Measurements from ENCODE around the gene B2M. TPM values are rescaled to one million over a fixed set of nuclear protein-coding genes. Genes with fewer than 3 reads are reported as not detected.

The B2M gene
- total RNA-seq, 1 donor from 2014 or later = 120 TPM

DNA sequence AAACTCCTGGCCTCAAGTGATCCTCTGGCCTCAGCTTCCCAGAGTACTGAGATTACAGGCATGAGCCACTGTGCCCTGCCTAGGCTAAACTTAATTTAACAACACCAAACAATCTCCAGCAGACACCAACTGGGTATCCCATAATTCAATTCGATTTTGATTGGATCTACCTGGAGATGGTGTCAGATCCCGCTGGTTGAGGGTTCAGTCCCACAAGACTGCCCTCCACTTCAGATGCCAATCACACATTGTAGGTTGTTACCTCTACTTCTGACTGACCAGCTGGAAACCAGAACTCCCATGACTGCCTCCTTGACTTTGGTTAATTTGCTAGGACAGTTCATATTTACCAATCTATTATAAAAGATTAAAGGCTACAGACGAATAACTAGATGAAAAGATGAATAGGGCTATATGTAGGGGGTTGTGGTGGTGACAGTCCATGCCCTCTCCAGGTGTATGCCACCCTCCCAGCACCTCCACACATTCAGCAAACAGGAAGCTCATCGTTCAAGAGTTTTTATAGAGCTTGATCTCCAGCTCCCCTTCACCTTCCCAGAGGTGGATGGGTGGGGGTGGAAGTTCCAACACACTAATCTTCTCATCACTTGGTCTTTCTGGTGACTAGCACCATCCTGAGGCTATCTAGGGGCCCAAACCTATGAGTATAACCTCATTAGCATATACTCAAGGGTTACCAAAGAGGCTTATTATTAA lies 9.3 kb downstream of the B2M start:
- Histone ChIP-seq H3K4me2 (no peak overlapping the region), H3F3A (ENCODE audit: low read depth) (no peaks in the 10 kb centered on the region), H4K20me1 (ENCODE audit: low read depth) (no peaks in the 10 kb centered on the region), H3K9me3 (ENCODE audit: low read depth) (no peaks in the 10 kb centered on the region), H3K79me2 (ENCODE audit: low read depth) (no peaks in the 10 kb centered on the region), H3K27ac (no peak overlapping the region), H3K27me3 (no peaks in the 10 kb centered on the region), H3K9ac (no peak overlapping the region), H3K4me3 (no peak overlapping the region), H3K36me3 (no peaks in the 10 kb centered on the region), H2AFZ (replicated peaks) (no peak overlapping the region), H3K4me1 (no peaks in the 10 kb centered on the region)
- no peak overlapping the region for H3K27ac Mint-ChIP-seq
- DNase-seq (ENCODE audit: low spot score) = no peak
- H3K27me3 Mint-ChIP-seq (ENCODE audit: insufficient read depth, low read depth) = peaks cover 5% of the 10 kb centered on the region
- peaks cover 9% of the 10 kb centered on the region for H3K36me3 Mint-ChIP-seq
- no peak overlapping the region for H3K4me3 Mint-ChIP-seq
- TF ChIP-seq EZH2 (IDR thresholded peaks at IDR 0.05) (no peak), EZH2phosphoT487 (IDR thresholded peaks at IDR 0.05) (no peak)
- TF ChIP-seq, protein P1, sequence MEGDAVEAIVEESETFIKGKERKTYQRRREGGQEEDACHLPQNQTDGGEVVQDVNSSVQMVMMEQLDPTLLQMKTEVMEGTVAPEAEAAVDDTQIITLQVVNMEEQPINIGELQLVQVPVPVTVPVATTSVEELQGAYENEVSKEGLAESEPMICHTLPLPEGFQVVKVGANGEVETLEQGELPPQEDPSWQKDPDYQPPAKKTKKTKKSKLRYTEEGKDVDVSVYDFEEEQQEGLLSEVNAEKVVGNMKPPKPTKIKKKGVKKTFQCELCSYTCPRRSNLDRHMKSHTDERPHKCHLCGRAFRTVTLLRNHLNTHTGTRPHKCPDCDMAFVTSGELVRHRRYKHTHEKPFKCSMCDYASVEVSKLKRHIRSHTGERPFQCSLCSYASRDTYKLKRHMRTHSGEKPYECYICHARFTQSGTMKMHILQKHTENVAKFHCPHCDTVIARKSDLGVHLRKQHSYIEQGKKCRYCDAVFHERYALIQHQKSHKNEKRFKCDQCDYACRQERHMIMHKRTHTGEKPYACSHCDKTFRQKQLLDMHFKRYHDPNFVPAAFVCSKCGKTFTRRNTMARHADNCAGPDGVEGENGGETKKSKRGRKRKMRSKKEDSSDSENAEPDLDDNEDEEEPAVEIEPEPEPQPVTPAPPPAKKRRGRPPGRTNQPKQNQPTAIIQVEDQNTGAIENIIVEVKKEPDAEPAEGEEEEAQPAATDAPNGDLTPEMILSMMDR (IDR thresholded peaks at IDR 0.05) = no peak
- H3K9me3 Mint-ChIP-seq = no peaks in the 10 kb centered on the region
- H3K4me1 Mint-ChIP-seq = no peaks in the 10 kb centered on the region

DNA sequence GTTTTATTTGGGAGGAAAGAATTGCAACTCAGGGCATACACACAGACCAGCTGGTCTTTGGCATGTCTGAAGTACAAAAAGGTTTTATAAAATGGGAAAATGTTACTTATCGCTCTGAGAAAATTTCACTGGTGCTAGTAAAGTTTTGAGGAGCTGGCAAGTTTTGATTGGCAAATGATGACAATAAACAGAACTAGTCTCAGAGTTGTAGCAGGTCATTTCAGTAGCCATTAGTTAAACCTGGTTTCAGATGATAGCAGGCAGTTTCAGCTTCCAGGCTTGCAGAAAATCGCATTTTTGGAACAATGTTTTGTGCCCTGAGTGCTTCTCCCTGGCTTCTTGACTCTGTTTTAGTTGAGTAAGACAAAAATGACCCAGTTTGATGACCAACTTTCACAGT lies 10.7 kb downstream of the B2M start:
- no peak overlapping the region for H3K4me3 ChIP-seq
- no peak overlapping the region for H3K4me2 ChIP-seq
- H3K27me3 Mint-ChIP-seq (ENCODE audit: insufficient read depth, low read depth) = peaks cover 5% of the 10 kb centered on the region
- H3K36me3 Mint-ChIP-seq = peaks cover 4% of the 10 kb centered on the region
- H3K27ac Mint-ChIP-seq = no peak overlapping the region
- H3K27ac ChIP-seq = no peak overlapping the region
- H3K4me3 Mint-ChIP-seq = no peak overlapping the region
- H3K27me3 ChIP-seq = no peaks in the 10 kb centered on the region
- H3K4me1 Mint-ChIP-seq = peaks cover 3% of the 10 kb centered on the region
- no peaks in the 10 kb centered on the region for H3F3A ChIP-seq (ENCODE audit: low read depth)
- no peaks in the 10 kb centered on the region for H3K36me3 ChIP-seq
- no peak overlapping the region for H3K9ac ChIP-seq
- no peak for DNase-seq (ENCODE audit: low spot score)
- H3K9me3 ChIP-seq (ENCODE audit: low read depth) = no peaks in the 10 kb centered on the region
- no peaks in the 10 kb centered on the region for H3K9me3 Mint-ChIP-seq
- no peak overlapping the region for H2AFZ ChIP-seq (replicated peaks)
- H3K4me1 ChIP-seq = no peaks in the 10 kb centered on the region
- no peaks in the 10 kb centered on the region for H3K79me2 ChIP-seq (ENCODE audit: low read depth)
- H4K20me1 ChIP-seq (ENCODE audit: low read depth) = no peaks in the 10 kb centered on the region
- TF ChIP-seq EZH2phosphoT487 (IDR thresholded peaks at IDR 0.05) (no peak), EZH2 (IDR thresholded peaks at IDR 0.05) (no peak)
- TF ChIP-seq, protein P1 (IDR thresholded peaks at IDR 0.05) = no peak

DNA sequence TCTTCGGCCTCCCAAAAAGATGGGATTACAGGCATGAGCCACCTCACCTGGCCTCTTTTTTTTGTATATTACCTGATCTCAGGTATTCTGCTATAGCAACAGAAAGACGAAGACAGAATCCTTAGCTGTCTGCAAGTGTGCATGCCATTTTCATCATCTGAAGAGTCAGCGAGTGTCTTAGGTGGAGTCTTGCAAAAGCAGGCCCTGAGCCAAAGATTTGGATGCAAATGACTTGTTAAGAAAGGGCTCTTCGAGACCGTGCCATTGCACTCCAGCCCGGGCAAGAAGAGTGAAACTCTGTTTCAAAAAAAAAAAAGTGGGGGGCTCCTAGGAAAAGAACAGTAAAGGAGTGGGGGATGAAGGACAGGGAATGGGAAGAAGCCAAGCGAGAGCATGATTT lies 14.8 kb downstream of the B2M start:
- Histone ChIP-seq H4K20me1 (ENCODE audit: low read depth) (no peaks in the 10 kb centered on the region), H3K27ac (no peak overlapping the region), H3K4me3 (no peak overlapping the region), H3F3A (ENCODE audit: low read depth) (peaks cover 18% of the 10 kb centered on the region), H3K36me3 (no peaks in the 10 kb centered on the region), H2AFZ (replicated peaks) (no peak overlapping the region), H3K79me2 (ENCODE audit: low read depth) (no peaks in the 10 kb centered on the region), H3K4me2 (no peak overlapping the region), H3K9ac (no peak overlapping the region), H3K27me3 (peaks cover 33% of the 10 kb centered on the region), H3K9me3 (ENCODE audit: low read depth) (no peaks in the 10 kb centered on the region), H3K4me1 (no peaks in the 10 kb centered on the region)
- Mint-ChIP-seq H3K27ac (no peak overlapping the region), H3K4me3 (no peak overlapping the region), H3K4me1 (peaks cover 22% of the 10 kb centered on the region), H3K9me3 (no peaks in the 10 kb centered on the region), H3K36me3 (no peaks in the 10 kb centered on the region), H3K27me3 (ENCODE audit: insufficient read depth, low read depth) (peaks cover 4% of the 10 kb centered on the region)
- TF ChIP-seq, protein P1 (IDR thresholded peaks at IDR 0.05) = no peak
- TF ChIP-seq EZH2 (IDR thresholded peaks at IDR 0.05) (no peak), EZH2phosphoT487 (IDR thresholded peaks at IDR 0.05) (no peak)
- DNase-seq (ENCODE audit: low spot score) = no peak
